ENCODE results near the gene PADI1.

The PADI1 gene

GRCh38 chr1:17232759-17233661 lies 28.1 kb downstream of the PADI1 start:
- H2AFZ ChIP-seq (ENCODE audit: low read depth, low read length) = no peak overlapping the region
- no peak overlapping the region for H3K4me2 ChIP-seq (ENCODE audit: insufficient read depth, low read length)
- no peak overlapping the region for H3K27ac ChIP-seq (ENCODE audit: low read length)
- TF ChIP-seq, protein P1, sequence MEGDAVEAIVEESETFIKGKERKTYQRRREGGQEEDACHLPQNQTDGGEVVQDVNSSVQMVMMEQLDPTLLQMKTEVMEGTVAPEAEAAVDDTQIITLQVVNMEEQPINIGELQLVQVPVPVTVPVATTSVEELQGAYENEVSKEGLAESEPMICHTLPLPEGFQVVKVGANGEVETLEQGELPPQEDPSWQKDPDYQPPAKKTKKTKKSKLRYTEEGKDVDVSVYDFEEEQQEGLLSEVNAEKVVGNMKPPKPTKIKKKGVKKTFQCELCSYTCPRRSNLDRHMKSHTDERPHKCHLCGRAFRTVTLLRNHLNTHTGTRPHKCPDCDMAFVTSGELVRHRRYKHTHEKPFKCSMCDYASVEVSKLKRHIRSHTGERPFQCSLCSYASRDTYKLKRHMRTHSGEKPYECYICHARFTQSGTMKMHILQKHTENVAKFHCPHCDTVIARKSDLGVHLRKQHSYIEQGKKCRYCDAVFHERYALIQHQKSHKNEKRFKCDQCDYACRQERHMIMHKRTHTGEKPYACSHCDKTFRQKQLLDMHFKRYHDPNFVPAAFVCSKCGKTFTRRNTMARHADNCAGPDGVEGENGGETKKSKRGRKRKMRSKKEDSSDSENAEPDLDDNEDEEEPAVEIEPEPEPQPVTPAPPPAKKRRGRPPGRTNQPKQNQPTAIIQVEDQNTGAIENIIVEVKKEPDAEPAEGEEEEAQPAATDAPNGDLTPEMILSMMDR (IDR thresholded peaks at IDR 0.05; ENCODE audit: borderline replicate concordance, extremely low read depth, low read length, poor library complexity, severe bottlenecking) = no peak
- TF ChIP-seq EZH2 (IDR thresholded peaks at IDR 0.05; ENCODE audit: borderline replicate concordance, low read depth, low read length, severe bottlenecking) = no peak
- no peak overlapping the region for H3K9ac ChIP-seq (ENCODE audit: low read depth, low read length)
- H3K27me3 ChIP-seq (ENCODE audit: insufficient read depth, low read length, poor library complexity) = peaks cover 8% of the 10 kb centered on the region
- no peaks in the 10 kb centered on the region for H3K4me1 ChIP-seq (ENCODE audit: insufficient read depth, low read length)
- peaks cover 16% of the 10 kb centered on the region for H4K20me1 ChIP-seq (ENCODE audit: insufficient read depth, low read length)
- ATAC-seq (ENCODE audit: insufficient read depth, low read depth) (no peak), DNase-seq (no peak)
- no peaks in the 10 kb centered on the region for H3K9me3 ChIP-seq (ENCODE audit: insufficient read depth, low read length, severe bottlenecking)
- no peaks in the 10 kb centered on the region for H3K36me3 ChIP-seq (ENCODE audit: insufficient read depth, low read length)
- no peaks in the 10 kb centered on the region for H3K79me2 ChIP-seq (ENCODE audit: insufficient read depth, low read length)
- H3K4me3 ChIP-seq (ENCODE audit: low read depth in 1 of 2, low read length in 2 of 2) = no peak overlapping the region

DNA sequence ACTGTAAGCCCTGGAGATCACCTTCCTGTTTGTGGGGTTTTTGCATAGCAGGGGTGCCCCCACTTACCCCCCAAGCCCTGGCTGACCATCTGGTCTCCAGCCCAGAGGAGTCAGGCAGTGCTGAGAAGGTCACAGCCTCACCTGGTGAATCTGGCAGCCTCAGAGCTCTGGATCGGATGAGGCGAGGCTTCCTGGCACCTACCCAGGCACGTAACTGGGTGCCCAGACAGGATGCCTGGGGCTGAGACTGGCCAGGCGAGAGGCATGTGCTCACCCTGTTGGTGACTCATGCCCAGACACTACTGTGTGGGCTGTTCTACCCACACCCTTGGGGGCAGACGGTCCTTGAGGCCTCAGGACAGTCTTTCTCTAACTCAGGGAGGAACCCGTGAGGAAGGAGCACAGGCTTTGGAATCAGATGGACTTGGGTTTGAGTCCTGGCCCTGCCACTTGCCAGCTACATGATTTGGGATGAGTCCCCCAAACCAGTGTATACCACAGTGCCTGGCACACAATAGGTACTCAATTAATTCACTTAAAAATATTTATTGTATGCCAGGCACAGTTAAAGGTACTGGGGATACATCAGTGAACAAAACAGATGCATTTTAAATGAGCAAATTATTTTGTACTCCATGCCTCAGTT lies 28.9 kb downstream of the PADI1 start:
- ATAC-seq (ENCODE audit: insufficient read depth, low read depth) (no peak), DNase-seq (no peak)
- H2AFZ ChIP-seq (ENCODE audit: low read depth, low read length) = no peak overlapping the region
- H3K27ac ChIP-seq (ENCODE audit: low read length) = no peak overlapping the region
- H3K4me2 ChIP-seq (ENCODE audit: insufficient read depth, low read length) = no peak overlapping the region
- peaks cover 8% of the 10 kb centered on the region for H3K27me3 ChIP-seq (ENCODE audit: insufficient read depth, low read length, poor library complexity)
- H3K9me3 ChIP-seq (ENCODE audit: insufficient read depth, low read length, severe bottlenecking) = no peaks in the 10 kb centered on the region
- peaks cover 13% of the 10 kb centered on the region for H4K20me1 ChIP-seq (ENCODE audit: insufficient read depth, low read length)
- TF ChIP-seq, protein P1 (IDR thresholded peaks at IDR 0.05; ENCODE audit: borderline replicate concordance, extremely low read depth, low read length, poor library complexity, severe bottlenecking) = no peak
- TF ChIP-seq EZH2 (IDR thresholded peaks at IDR 0.05; ENCODE audit: borderline replicate concordance, low read depth, low read length, severe bottlenecking) = no peak
- H3K4me1 ChIP-seq (ENCODE audit: insufficient read depth, low read length) = no peaks in the 10 kb centered on the region
- no peak overlapping the region for H3K4me3 ChIP-seq (ENCODE audit: low read depth in 1 of 2, low read length in 2 of 2)
- H3K9ac ChIP-seq (ENCODE audit: low read depth, low read length) = no peak overlapping the region
- H3K36me3 ChIP-seq (ENCODE audit: insufficient read depth, low read length) = no peaks in the 10 kb centered on the region
- no peaks in the 10 kb centered on the region for H3K79me2 ChIP-seq (ENCODE audit: insufficient read depth, low read length)

DNA sequence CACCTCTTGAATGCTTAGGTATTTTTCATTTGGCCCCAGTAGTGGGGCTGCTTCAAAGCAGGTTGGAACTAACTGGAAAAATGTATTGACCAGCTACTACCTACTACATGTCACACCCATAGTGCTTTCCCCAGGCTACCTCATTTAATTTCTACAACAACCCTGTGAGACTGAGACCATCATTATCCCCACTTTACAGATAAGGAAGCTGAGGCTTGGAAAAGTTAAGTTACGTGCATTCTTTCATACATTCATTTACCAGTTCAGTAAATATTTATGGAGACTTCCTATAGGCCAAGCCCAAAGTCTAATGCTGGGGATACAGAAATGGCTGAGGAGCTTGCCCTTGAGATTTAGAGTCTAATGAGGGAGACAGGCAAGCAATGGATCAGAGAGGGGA lies 29.5 kb downstream of the PADI1 start:
- H3K79me2 ChIP-seq (ENCODE audit: insufficient read depth, low read length) = no peaks in the 10 kb centered on the region
- H3K4me1 ChIP-seq (ENCODE audit: insufficient read depth, low read length) = no peaks in the 10 kb centered on the region
- no peaks in the 10 kb centered on the region for H3K9me3 ChIP-seq (ENCODE audit: insufficient read depth, low read length, severe bottlenecking)
- H2AFZ ChIP-seq (ENCODE audit: low read depth, low read length) = no peak overlapping the region
- no peak for ATAC-seq (ENCODE audit: insufficient read depth, low read depth)
- no peak overlapping the region for H3K9ac ChIP-seq (ENCODE audit: low read depth, low read length)
- no peak overlapping the region for H3K4me3 ChIP-seq (ENCODE audit: low read depth in 1 of 2, low read length in 2 of 2)
- no peak overlapping the region for H3K4me2 ChIP-seq (ENCODE audit: insufficient read depth, low read length)
- TF ChIP-seq, protein P1 (IDR thresholded peaks at IDR 0.05; ENCODE audit: borderline replicate concordance, extremely low read depth, low read length, poor library complexity, severe bottlenecking) = no peak
- TF ChIP-seq EZH2 (IDR thresholded peaks at IDR 0.05; ENCODE audit: borderline replicate concordance, low read depth, low read length, severe bottlenecking) = no peak
- no peak for DNase-seq
- no peak overlapping the region for H3K27ac ChIP-seq (ENCODE audit: low read length)
- H3K27me3 ChIP-seq (ENCODE audit: insufficient read depth, low read length, poor library complexity) = peaks cover 8% of the 10 kb centered on the region
- peaks cover 13% of the 10 kb centered on the region for H4K20me1 ChIP-seq (ENCODE audit: insufficient read depth, low read length)
- H3K36me3 ChIP-seq (ENCODE audit: insufficient read depth, low read length) = no peaks in the 10 kb centered on the region
